Hepatocyte (in vitro differentiated cells): ENCODE results near the gene SERPINB2.

Experiments
- CTCF ChIP-seq: fragments of 200-600 bp; sonication (generic); IDR thresholded peaks from 2 replicates; pipeline ENCODE4 v1.5.1; 2016; ENCODE audit warnings: antibody characterized with exemption, mild to moderate bottlenecking; ENCODE audit not compliant: poor library complexity
- EZH2 ChIP-seq: fragments of 200-600 bp; sonication (generic); IDR thresholded peaks from 2 replicates; pipeline ENCODE4 v1.6.1; 2016; ENCODE audit warnings: antibody characterized with exemption, mild to moderate bottlenecking, borderline replicate concordance

DNA sequence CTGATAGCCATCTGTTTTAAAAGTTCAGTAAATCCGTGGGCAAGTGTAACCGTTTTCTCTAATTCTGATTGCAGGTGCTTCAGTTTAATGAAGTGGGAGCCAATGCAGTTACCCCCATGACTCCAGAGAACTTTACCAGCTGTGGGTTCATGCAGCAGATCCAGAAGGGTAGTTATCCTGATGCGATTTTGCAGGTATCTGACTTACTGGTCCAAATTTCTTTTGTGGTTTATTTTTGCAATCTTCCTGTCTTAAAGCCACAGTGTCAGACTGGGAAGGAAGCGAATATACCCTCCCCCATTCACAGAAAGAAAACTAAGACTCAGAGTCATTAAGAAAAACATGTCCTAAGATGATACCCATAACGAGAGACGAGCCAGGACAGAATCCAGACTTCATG is 7.7 kb downstream of the SERPINB2 start:
- no peak for TF ChIP-seq CTCF
- no peak for TF ChIP-seq EZH2
